Stimulated activated CD8-positive, alpha-beta memory T cell treated with anti-CD3 and anti-CD28 coated beads, Interleukin-4, amount 100 ng/mL, for 1 hour (primary cell): ENCODE results near the gene PARK7.
"Not testable (repeated sequence)": the region's sequence is repeated elsewhere in the genome, so short reads cannot be mapped to it uniquely, and the experiment has no call there.

Source experiments
- DNase-seq, 2 donors: peaks; one replicate each; pipeline ENCODE4 v3.0.0-alpha.2; 2020; ENCODE audit warnings: low read depth in 2 of 2, low spot score in 1 of 2

The PARK7 gene

GRCh38 chr1:7961216-7962013, at the start of gene PARK7:
Gene PARK7 (plus strand): TSS chr1:7961711. CDS start chr1:7962786, 1,075 bp downstream.
- peak; percentile 98 to 100 for DNase-seq

GRCh38 chr1:7912145-7912544, 49.4 kb upstream of the PARK7 start:
- no peak for DNase-seq

- DNase-seq = no peak
These were observed 48.6 kb upstream of the PARK7 start for GRCh38 chr1:7912743-7913557.

GRCh38 chr1:7915826-7916500, 45.5 kb upstream of the PARK7 start:
- peak; percentile 34 to 39 for DNase-seq

GRCh38 chr1:7916501-7916830, 45.0 kb upstream of the PARK7 start:
- no peak for DNase-seq

- DNase-seq = not testable (repeated sequence)
These were observed 43.5 kb upstream of the PARK7 start for GRCh38 chr1:7917971-7918370.

- DNase-seq = no peak
These were observed 41.6 kb upstream of the PARK7 start for GRCh38 chr1:7919880-7920279.

GRCh38 chr1:7921796-7922195, 39.7 kb upstream of the PARK7 start:
- no peak for DNase-seq

GRCh38 chr1:7922301-7922700, 39.2 kb upstream of the PARK7 start:
- no peak for DNase-seq

- not testable (repeated sequence) for DNase-seq
These were observed 34.5 kb upstream of the PARK7 start for GRCh38 chr1:7927061-7927460.

- DNase-seq = no peak
These were observed 33.3 kb upstream of the PARK7 start for GRCh38 chr1:7928247-7928646.

- DNase-seq = no peak
These were observed 31.9 kb upstream of the PARK7 start for GRCh38 chr1:7929637-7930036.

GRCh38 chr1:7930645-7931445, 30.7 kb upstream of the PARK7 start:
- no peak for DNase-seq

GRCh38 chr1:7931446-7931812, 30.1 kb upstream of the PARK7 start:
- no peak for DNase-seq

GRCh38 chr1:7932524-7933138, 28.9 kb upstream of the PARK7 start:
- DNase-seq = no peak

GRCh38 chr1:7938070-7938469, 23.4 kb upstream of the PARK7 start:
- no peak for DNase-seq

GRCh38 chr1:7940034-7940433, 21.5 kb upstream of the PARK7 start:
- DNase-seq = no peak

- peak; percentile 33 to 57 for DNase-seq
These were observed 20.6 kb upstream of the PARK7 start, which contains the start of gene TNFRSF9 for GRCh38 chr1:7940745-7941436. Gene TNFRSF9 (minus strand): TSS chr1:7940839. CDS start chr1:7939994, 845 bp downstream.

GRCh38 chr1:7941437-7941793, 20.1 kb upstream of the PARK7 start:
- no peak for DNase-seq
